Right renal pelvis (tissue), 4 donors: ENCODE measurements around the gene ADGRF3. TPM values are rescaled to one million over a fixed set of nuclear protein-coding genes. Genes with fewer than 3 reads are reported as not detected.
"Not testable (repeated sequence)": the region's sequence is repeated elsewhere in the genome, so short reads cannot be mapped to it uniquely, and the experiment has no call there.

Source experiments
- DNase-seq, 4 donors: peaks; one replicate each; pipeline ENCODE4 v3.0.0-alpha.2; 2013; ENCODE audit warnings: low read depth in 4 of 4, low spot score in 3 of 4, missing footprints in 1 of 4
- polyA plus RNA-seq, 4 donors: library from polyadenylated mRNA; unstranded; fragments of 120-200 nt; gene quantifications; one replicate each; pipeline ENCODE4 v1.2.1, GENCODE V29; 2013; ENCODE audit not compliant: insufficient read length in 4 of 4

The ADGRF3 gene
- polyA plus RNA-seq, 4 donors = 2.1 to 4.0 (median 2.8) TPM

DNA sequence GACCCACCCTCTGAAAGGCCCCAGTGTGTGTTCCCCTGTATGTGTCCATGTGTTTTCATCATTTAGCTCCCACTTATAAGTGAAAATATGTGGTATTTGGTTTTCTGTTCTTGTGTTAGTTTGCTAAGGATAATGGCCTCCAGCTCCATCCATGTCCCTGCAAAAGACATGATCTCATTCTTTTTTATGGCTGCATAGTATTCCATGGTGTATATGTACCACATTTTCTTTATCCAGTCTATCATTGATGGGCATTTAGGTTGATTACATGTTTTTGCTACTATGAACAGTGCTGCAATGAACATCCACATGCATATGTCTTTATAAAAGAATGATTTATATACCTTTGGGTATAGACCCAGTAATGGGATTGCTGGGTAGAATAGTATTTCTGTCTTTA lies 22.1 kb downstream of the ADGRF3 start:
- DNase-seq = not testable (repeated sequence)

DNA sequence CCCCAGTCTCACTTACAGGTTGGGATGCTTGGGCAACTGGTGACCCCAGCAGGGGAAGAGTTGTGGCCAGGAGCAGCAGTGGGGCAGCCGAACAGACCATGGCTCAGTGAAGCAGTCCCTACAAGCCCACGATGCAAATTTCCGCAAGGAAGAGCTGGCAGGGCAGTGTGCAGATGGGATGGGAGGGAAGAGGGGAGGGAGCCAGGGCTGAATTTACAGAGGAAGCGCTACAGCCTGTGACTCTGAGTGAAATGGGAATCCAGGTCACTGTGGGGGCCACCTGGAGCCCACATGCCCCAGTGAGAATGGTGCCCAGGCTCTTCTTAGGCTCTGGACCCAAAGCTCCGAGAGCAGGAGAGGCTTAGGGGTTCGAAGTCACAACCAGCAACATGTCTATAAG lies 27.6 kb downstream of the ADGRF3 start:
- no peak for DNase-seq

GRCh38 chr2:26317377-26318105 lies 29.0 kb downstream of the ADGRF3 start:
- no peak for DNase-seq

DNA sequence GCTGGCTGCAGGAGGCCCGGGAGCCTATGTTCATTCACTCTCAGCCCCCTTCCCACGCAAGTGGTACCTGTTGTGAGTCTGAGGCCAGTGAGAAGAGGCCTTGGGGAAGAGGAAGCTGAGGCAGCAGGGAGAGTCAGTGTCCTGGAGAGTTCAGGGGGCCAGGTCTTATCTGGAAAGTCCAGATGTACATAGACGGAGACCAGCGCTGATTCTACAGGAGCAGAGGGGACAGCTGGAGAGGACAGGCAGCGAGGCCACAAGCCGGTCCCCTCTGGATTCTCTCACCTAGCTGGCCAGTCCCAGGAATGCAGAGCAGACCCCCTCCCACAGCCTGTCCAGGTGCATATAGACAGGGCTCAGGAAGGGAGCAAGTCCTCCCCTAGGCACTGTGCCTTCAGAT lies 29.7 kb downstream of the ADGRF3 start:
- DNase-seq = no peak

GRCh38 chr2:26316041-26316440 lies 30.5 kb downstream of the ADGRF3 start:
- no peak for DNase-seq

DNA sequence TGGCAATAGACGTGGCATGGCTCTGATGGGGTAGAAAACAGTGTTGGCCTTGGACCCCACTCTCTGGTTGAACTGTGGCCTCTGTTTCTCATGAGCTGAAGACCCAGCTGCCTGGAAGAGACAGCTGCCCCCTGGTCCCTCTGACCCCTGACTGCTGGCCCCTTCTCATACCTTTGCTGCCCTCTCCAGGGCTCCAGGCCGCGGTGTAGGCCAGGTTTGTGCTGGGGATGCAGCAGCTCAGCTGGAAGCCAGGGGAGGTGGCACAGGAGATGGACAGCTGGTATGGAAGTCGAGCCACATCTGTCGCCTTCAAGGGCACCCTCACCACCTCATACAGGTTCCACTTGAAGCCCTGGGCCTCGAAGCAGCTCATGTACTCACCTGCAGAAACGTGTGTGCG lies 32.3 kb downstream of the ADGRF3 start:
- no peak for DNase-seq

DNA sequence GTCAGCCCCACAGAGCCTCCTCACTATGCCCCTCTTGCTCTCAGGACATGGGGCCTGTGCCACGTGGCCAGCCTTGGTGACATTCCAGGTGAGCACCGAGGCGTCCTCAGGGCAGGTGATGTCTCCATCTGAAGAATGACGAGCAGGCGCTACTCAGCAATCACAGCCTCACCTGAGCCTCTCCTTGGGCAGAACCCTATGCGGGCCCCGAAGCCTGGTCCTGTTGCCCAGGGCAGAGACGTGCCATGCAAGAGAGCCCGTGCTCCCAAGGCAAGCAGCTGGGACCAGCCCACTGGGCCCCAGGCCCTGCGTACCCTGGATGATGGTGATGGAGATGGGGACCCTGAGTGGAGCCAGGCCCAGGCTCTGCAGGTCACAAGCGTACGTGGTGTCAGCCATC lies 33.1 kb downstream of the ADGRF3 start:
- no peak for DNase-seq

GRCh38 chr2:26312471-26312870 lies 34.1 kb downstream of the ADGRF3 start:
- no peak for DNase-seq

DNA sequence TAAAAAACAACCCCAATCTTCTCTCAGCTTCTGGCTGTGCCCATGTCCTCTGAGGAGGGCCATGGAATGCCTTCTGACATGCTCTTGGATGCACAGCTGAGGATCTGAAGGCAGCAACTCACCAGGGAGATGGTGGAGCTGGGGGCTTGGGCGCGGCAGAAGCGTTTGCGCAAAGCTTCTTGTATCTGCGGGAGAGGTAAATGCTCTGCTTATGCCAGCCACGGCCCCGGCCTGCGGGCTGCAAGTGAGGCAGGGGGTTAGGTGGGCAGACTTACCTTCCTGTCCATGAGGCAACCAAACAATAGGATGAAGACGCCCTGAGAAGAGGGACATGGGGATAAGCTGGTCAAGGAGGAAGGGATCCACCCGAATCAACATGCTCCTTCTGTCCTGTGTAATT lies 36.7 kb downstream of the ADGRF3 start:
- no peak for DNase-seq

GRCh38 chr2:26305540-26305939 lies 41.0 kb downstream of the ADGRF3 start:
- peak in 1 of 4 donors; percentile 20 for DNase-seq

GRCh38 chr2:26305094-26305493 lies 41.5 kb downstream of the ADGRF3 start:
- not testable (repeated sequence) for DNase-seq

- DNase-seq = no peak
These were observed 43.7 kb downstream of the ADGRF3 start for GRCh38 chr2:26302846-26303245.

GRCh38 chr2:26300234-26300925 lies 46.2 kb downstream of the ADGRF3 start:
- peak in 2 of 4 donors; percentile 21 to 25 for DNase-seq

DNA sequence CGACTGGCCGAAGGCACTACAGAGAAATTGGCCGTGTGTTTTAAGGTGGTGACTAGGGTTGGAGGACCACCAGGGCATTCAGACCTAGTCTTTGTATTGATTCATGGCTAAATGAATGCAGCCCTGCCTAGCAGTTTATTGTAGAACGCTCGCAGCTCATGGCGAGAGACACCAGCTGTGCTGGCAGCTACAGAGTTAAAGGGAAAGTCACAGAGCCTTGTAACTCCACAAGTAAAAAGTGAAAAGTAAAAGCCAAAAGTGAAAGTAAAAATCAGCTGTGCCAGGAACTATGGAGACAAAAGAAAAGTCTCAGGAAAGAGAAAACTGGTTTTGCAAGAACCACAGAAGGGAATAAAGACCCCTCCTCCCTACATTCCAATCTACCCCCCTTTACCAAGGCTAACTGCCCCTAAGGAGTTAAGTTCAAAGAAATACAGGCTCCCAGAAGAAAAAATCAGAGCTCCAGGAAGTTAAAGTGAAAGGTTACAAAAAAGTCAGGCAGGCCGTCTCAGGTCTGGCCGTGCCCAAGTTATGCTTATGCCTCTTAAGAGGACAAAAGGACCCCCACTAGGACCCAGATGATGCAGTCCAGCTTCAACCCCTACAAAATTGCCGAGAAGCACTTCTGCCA lies 47.0 kb downstream of the ADGRF3 start:
- peak; percentile 54 to 72 (median 63) for DNase-seq

DNA sequence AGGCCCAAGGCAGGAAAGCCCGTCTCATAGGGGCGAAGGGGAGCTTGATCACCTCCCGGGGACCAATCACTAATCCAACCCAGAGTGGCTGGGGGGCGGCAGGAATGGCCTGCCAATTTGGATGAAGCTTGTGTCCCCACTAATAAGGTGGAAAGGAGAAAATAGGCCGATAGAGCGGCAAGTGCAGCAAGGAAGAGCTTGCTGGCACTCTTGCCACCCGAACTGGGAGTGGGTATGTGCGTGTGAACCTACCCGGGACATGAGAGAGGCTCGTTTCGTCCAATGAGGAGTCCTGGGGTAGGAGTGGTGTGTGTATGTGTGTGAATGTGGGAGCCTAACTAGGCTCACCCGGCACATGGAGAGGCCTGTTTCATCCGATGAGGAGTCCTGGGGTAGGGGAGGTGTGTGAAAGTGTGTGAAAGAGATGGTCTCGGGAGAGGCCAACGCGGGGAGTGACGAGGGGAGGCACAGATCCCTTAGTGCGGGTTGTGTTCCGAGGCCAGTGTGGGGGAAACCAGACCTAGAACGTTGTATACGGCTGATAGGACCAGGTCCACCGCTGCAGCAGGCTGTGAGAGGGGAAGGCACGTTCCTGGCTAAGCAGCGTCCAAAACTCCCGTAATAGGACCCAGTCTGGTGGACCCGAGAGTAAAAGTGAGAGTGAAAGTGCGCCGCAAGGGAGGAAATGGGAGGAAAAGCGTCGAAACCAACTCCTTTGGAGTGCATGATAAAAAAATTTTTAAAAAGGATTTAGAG lies 47.8 kb downstream of the ADGRF3 start:
- DNase-seq = peak in 2 of 4 donors; percentile 44 to 48

GRCh38 chr2:26298286-26298637 lies 48.3 kb downstream of the ADGRF3 start:
- no peak for DNase-seq

DNA sequence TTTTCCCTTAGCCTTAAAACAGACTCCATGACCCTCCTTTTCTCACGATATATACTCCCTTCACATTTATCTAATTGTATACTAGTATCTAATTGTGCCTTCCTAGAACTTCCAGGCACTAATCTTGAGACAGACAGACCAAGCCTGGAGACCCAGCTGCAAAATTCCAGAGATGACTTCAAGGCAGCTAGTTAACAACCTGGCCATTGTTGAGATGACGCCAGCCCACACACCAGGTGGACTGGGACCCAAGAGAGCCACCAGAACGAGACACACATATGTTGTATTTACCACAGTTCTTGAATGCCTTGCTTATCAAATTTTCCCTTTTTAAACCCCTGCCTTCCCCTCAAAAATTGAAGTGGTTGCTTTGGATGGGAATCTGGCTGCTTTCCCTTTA lies 49.5 kb downstream of the ADGRF3 start:
- no peak for DNase-seq

GRCh38 chr2:26295511-26295910 lies 51.1 kb downstream of the ADGRF3 start:
- no peak for DNase-seq

GRCh38 chr2:26292646-26293045 lies 53.9 kb downstream of the ADGRF3 start:
- no peak for DNase-seq

GRCh38 chr2:26290001-26290400 lies 56.6 kb downstream of the ADGRF3 start:
- no peak for DNase-seq

DNA sequence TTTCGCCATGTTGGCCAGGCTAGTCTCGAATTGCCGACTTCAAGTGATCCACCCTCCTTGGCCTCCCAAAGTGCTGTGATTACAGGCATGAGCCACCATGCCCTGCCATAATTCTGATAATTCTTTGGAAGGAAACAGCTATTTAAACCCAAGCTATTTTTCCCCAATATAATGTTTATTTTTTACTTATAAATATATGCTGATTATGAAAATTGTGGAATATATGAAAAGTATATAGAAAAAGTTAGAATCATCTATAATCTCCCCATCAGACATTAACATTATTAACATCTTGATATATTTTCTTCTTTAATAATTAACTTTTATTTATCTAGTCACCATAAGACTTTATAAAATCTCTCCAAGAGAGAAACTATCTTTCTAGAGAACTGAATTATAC lies 60.7 kb downstream of the ADGRF3 start:
- DNase-seq = no peak
